Stimulated activated CD4-positive, alpha-beta T cell treated with anti-CD3 and anti-CD28 coated beads, Interleukin-4, amount 100 ng/mL, for 1 hour (primary cell): ENCODE results near the gene COA6.
"Not testable (repeated sequence)": the region's sequence is repeated elsewhere in the genome, so short reads cannot be mapped to it uniquely, and the experiment has no call there.

Source experiments
- DNase-seq: peaks from one replicate; pipeline ENCODE4 v3.0.0-alpha.2; 2020

Gene COA6

GRCh38 chr1:234371414-234371813, 1.8 kb upstream of the COA6 start:
- DNase-seq, result no peak

DNA sequence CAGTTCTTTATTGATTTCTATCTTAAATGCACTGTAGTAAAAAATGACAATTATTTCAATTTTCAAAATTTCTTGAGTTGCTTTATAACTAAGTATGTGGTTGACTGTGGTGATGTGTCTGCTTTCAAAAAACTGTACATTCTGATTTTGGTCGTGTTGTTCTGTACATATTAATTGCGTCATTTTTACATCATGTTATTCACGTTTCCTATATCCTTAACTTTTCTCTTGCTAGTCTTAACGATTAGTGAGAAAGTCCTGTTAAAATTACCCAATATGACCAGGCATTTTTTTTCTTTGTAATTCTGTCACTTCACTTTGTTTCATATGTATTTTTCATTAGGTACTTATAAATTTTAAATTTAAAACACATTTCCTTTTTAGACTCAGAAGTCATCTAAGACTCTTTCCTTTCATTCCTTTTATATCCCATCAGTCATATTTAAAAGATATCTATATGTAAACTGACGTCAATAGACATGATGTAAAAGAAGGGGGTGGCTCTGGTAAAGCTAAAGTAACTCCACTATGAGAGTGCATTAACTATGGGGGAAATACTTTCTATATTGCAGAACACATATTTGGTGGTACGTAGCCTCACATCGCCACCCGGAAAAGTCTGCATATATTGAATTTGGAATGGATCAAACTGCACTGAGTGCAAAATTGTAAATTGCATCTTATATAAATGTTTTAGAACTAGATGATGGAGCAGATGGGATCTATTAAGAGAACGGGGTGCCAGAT, 1.1 kb upstream of the COA6 start:
- DNase-seq, result no peak

DNA sequence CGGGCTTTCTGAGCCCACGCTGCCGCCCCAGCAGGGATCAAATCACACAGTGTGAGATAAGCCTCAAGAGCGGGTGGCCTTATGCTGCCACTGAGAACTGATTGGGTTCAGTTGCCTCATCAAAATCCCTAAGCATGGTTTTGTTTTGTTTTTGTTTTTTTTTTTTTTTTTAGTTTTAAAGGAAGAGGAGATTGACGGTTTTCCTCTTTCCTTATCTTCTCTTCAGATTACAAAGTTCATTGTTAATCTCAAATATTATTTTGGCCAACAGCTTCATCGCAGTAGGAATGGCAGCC, 651 bp downstream of the COA6 start:
- DNase-seq, result no peak

GRCh38 chr1:234375672-234376071, 2.4 kb downstream of the COA6 start:
- no peak for DNase-seq

DNA sequence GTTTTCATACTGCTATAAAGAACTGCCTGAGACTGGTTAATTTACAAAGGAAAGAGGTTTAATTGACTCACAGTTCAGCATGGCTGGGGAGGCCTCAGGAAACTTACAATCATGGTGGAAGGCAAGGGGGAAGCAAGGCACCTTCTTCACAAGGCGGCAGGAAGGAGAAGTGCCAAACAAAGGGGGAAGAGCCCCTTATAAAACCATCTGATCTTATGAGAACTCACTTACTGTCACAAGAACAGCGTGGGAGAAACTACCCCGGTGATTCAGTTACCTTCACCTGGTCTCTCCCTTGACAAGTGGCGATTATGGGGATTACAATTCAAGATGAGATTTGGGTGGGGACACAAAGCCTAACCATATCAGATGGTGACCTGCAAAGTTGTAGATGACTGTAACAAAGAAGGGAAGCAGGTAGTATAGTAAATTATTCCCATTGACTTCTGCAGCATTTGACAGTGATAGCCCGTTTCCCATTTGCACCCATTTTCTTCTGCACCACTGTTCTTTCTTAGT, 6.4 kb downstream of the COA6 start:
- not testable (repeated sequence) for DNase-seq

GRCh38 chr1:234381699-234382555, 8.7 kb downstream of the COA6 start:
- DNase-seq, result no peak

- no peak for DNase-seq
Measured at GRCh38 chr1:234386122-234386521, 12.9 kb downstream of the COA6 start.

DNA sequence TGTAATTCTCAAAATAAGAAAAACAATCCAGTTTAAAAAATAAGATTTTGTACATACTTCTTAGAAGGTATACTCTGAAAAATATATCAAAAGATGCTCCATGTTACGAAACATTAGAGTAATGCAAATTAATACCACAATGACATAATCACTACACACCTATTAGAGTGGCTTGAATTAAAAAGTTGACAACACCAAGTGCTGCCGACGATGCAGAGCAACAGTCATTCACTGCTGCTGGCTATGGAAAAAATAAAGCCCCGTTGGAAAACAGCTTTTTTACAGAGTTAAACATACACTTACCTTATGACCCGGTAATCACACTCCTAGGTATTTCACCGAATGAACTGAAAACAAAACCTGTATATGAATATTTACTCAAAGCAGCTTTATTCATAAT, 14.8 kb downstream of the COA6 start:
- no peak for DNase-seq

- DNase-seq, result no peak
Measured at GRCh38 chr1:234393190-234393589, 19.9 kb downstream of the COA6 start.

- no peak for DNase-seq
Measured at GRCh38 chr1:234395297-234395696, 22.0 kb downstream of the COA6 start.

DNA sequence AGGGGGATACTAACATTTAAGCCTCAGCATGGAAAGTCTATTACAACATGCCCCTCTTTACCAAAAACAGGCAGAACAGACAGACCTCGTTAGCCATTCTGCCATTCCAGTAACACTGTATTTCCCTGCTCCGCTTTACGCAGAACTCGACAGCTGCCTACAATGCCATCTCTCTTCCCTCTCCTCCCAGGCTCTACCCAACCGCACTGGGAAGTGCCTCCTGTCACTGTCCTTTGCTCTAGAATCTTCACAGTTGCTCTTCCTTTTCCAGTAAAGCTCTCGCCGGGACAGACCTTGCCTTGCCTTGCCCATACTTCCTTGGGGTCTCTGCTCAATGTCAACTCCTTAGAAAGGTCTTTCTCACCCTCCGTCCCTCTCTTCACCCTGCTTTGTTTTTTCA, 22.8 kb downstream of the COA6 start:
- no peak for DNase-seq

DNA sequence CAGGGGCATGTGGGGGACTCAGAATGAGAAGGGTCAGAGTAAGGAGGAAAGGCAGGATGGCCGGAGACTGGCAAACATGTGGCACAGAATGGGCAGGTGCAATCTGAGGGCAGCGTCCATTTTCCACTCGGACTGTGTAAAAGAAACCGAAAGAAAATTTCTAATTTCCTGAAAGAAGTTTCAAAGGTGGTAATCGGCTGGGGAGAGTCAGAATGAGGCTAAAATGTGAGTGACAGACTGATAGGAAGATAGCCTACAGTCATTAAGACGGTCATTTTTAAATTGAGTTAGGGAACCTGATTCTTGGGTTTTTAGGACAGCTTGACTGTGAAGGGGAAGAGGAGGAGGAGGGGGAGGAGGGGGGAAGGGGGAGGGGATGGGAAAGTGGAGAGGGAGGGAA, 23.6 kb downstream of the COA6 start:
- DNase-seq, result no peak

GRCh38 chr1:234397732-234398131, 24.5 kb downstream of the COA6 start:
- no peak for DNase-seq

DNA sequence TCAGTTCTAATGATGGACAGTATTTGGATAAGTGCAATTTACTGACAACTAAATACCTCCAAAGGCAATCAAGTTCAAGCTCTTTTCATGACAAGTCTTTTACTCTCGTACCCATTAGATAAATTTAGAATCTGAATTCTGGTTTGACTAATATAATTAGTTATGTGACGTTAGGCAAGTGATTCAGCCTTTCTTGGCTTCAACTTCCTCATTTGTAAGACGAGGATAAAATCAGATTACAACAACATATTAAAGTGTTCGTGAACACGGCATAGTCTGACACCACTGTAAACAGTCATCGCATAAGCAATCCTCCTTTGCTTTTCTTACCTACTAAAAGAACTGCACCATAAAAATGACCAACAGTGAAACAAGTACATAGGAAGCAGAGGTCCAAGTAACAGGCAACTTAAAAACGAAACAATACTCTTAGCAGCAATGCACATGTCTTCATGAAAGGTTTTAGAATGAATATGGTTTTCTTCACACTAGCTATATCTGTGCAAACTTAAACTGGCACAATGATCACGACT, 25.7 kb downstream of the COA6 start:
- no peak for DNase-seq

DNA sequence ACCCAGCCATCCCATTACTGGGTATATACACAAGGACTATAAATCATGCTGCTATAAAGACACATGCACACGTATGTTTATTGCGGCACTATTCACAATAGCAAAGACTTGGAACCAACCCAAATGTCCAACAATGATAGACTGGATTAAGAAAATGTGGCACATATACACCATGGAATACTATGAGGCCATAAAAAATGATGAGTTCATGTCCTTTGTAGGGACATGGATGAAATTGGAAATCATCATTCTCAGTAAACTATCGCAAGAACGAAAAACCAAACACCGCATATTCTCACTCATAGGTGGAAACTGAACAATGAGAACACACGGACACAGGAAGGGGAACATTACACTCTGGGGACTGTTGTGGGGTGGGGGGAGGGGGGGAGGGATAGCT, 26.3 kb downstream of the COA6 start:
- not testable (repeated sequence) for DNase-seq

- DNase-seq, result no peak
Measured at GRCh38 chr1:234400773-234401172, 27.5 kb downstream of the COA6 start.

DNA sequence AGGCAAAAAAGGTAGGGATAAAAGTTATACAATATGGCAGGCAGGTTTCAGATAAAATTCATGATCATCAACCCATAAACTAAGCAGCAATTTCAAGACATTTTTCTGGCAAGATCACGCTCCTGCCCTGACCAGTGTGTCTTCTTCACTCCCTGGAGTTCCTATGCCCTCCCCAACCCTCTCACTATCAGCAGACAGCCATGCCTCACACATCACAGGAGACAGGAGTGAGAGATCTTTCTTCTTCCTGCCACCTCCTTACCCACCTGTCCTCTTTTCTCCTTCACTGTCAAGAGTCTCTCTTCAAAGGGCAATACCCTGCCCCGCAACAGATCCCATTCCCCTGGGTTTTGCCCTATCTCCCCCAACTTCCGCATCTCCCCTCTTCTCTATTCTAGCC, 28.4 kb downstream of the COA6 start:
- DNase-seq, result no peak

DNA sequence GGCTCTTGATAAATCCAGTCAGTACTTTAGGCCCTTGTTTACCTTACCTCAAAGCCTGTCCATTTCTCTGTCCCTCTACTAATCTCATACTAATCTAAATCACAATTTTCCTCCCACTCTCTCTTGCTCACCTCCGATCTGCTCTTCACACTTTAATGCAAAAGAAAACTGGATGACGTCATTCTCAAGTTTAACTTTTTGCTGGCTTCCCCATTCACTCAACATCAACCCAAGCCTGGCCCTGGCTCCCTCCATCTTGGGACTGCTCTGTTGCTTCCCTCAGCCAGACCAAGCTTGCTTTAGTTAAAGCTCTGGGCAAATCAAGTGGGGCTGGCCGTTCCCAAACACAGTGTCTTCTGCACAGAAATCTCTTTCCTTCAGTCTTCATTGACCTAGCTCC, 29.7 kb downstream of the COA6 start:
- DNase-seq, result no peak

DNA sequence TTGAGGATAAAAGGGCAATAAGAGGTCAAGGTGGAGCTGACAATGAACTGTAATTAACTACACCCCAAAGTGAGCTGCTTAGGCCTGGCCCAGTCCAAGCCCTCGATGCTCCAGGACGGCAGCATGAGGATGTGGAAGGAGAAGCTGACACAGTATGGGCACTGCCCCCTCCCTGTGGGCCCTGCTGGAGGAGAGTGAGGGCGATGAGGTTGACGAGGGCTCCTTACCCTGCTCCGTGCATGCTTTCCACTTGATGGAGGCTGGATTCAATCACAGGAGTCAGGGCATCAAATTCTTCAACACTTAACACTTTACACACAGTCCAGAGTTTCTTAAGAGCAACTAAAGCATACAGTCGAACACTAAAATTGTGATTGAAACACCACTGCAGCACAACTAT, 32.4 kb downstream of the COA6 start:
- no peak for DNase-seq

DNA sequence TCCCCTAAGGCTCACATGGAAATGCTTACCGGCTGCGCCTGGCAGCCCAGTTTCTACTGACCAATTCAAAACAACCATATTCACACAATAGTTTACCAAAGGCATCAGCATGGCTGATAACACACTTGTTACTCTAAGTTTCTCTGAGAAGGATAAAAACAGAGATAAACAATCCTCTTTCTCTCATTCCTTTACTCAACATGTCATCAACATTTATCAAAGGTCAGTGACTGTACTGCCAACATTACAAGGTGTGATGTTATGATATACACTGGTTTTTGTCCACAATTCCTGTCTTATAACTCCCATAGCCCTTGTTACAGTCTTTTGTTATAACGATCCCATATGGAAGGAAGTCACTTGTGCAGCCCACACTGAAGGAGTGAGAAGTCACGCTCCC, 33.6 kb downstream of the COA6 start:
- no peak for DNase-seq

- peak; percentile 66 for DNase-seq
Measured at GRCh38 chr1:234408757-234409156, 35.5 kb downstream of the COA6 start.

DNA sequence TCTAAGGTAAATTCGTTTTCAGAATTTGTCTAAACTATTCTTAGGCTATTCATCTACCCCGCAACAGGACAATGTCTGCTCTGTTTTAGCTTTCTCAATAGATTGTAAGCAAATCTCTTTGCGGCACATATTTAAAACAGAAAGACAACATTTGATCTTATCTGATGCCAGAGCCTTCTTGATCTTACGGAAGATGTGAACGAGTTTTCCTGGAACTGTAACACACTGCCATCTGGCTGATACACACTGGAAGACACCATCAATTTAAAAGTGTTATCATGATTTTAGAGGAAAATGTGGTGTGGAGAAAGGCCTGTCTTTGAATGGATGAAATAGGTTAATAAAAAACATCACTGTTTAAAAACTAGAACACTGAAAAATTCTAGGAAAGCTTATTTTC, 36.1 kb downstream of the COA6 start:
- DNase-seq, result no peak

GRCh38 chr1:234412830-234413229, 39.6 kb downstream of the COA6 start:
- DNase-seq, result no peak

GRCh38 chr1:234413485-234413884, 40.2 kb downstream of the COA6 start:
- DNase-seq, result no peak
